ENCODE data around the gene RIMS1.

DNA sequence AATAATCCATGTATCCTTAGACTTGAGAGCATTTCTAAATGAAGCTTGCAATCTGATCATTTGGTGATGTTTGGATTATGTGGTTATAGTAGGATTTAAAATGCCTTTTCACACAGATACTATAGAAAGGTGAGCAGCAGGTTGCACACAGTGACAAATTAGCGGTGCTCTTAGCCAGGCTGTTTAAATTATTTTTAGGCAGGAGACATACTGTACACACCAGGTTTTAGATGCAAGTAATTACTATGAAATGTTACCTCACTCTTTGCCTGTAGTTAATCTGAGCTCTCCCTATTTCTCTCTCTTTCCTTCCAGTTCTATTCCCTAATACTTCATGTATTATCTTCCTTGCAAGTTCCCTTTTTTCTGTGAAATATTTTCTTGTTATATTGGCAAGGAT, 191.7 kb downstream of the RIMS1 start:
- TF ChIP-seq, protein P1, sequence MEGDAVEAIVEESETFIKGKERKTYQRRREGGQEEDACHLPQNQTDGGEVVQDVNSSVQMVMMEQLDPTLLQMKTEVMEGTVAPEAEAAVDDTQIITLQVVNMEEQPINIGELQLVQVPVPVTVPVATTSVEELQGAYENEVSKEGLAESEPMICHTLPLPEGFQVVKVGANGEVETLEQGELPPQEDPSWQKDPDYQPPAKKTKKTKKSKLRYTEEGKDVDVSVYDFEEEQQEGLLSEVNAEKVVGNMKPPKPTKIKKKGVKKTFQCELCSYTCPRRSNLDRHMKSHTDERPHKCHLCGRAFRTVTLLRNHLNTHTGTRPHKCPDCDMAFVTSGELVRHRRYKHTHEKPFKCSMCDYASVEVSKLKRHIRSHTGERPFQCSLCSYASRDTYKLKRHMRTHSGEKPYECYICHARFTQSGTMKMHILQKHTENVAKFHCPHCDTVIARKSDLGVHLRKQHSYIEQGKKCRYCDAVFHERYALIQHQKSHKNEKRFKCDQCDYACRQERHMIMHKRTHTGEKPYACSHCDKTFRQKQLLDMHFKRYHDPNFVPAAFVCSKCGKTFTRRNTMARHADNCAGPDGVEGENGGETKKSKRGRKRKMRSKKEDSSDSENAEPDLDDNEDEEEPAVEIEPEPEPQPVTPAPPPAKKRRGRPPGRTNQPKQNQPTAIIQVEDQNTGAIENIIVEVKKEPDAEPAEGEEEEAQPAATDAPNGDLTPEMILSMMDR (IDR thresholded peaks at IDR 0.05): no peak
- TF ChIP-seq POLR2A (IDR thresholded peaks at IDR 0.05): no peak
